Measurements from ENCODE around the gene KDM4B.

- TF ChIP-seq SP1 (IDR thresholded peaks at IDR 0.05), result no peak
- TF ChIP-seq ZNF384 (IDR thresholded peaks at IDR 0.05), result no peak
- TF ChIP-seq L3MBTL2 (conservative IDR thresholded peaks at IDR 0.05), result no peak
- TF ChIP-seq ELF4 (IDR thresholded peaks at IDR 0.05), result no peak
- no peak for TF ChIP-seq BHLHE40 (IDR thresholded peaks at IDR 0.05; ENCODE audit: borderline replicate concordance)
- TF ChIP-seq FOXM1 (IDR thresholded peaks at IDR 0.05; ENCODE audit: borderline replicate concordance), result no peak
- TF ChIP-seq PKNOX1 (IDR thresholded peaks at IDR 0.05), result no peak
- no peak for TF ChIP-seq ARNT (IDR thresholded peaks at IDR 0.05)
Measured at GRCh38 chr19:5094768-5095567, 126.1 kb downstream of the KDM4B start.
